Stimulated activated naive CD4-positive, alpha-beta T cell treated with Interleukin-2 at 50 U/mL for 16 hours (primary cell): ENCODE results near the gene METTL2A.
"Not testable (repeated sequence)": the region's sequence is repeated elsewhere in the genome, so short reads cannot be mapped to it uniquely, and the experiment has no call there.

Experiments used
- DNase-seq: peaks from one replicate; lab custom pipeline; 2025; lab: John Stamatoyannopoulos, UW

Gene METTL2A

DNA sequence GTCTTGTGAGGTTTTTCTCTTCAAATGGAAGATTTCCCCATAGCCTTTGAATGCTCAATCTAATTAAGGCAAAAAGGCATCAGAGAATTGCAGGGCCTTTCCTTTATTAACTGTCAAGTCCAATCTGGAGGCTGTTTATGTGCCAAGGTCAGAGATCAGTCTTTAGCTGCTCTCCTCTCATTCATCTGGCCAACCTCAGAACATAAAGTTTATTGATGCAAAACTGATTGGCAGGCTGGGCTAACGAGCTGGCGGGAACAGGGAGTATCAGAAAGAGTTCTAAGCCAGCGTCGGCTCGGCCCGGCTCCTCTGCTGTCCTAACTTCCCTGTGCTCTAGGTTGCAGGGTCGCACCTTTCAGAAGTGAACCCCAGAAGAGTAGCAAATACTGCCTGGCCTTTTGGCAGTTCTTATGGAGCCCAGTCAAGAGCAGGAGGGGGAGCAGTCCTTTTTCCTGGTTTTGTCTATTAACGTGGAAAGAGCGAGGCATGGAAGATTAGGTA is 47.7 kb downstream of the METTL2A start:
- DNase-seq = not testable (repeated sequence)

- DNase-seq = not testable (repeated sequence)
These were observed 49.6 kb downstream of the METTL2A start for GRCh38 chr17:62473030-62473982.

DNA sequence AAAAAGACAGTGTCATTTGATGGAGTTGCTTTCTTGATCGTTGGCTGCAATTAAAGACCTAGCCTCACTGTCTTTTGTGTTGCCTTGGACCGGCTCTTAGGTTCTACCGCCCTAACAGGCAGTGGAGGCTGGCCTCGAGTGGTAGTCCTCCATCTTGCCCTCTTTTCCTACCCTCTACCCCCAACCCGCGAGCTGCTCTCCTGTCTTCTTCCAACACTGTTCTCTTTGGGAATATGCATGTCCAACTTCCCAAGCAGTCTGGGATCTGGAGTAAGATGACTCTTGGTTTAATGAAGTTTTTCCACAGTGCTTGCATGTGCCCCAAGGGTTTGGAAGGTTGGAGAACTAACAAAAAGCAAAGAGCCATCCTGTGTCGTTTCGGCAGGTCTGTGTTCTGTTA is 53.4 kb downstream of the METTL2A start:
- not testable (repeated sequence) for DNase-seq

GRCh38 chr17:62477718-62478408 is 54.2 kb downstream of the METTL2A start:
- peak; percentile 13 for DNase-seq

- peak; percentile 80 for DNase-seq
These were observed 54.8 kb downstream of the METTL2A start, which contains the start of gene TLK2 for GRCh38 chr17:62478424-62478879. Gene TLK2, plus strand, starts transcription at chr17:62478825. Its CDS starts 2,301 bp downstream, at chr17:62481126.

- peak; percentile 38 for DNase-seq
These were observed 55.4 kb downstream of the METTL2A start for GRCh38 chr17:62478880-62479638.

- not testable (repeated sequence) for DNase-seq
These were observed 56.1 kb downstream of the METTL2A start for GRCh38 chr17:62479639-62480258.

- DNase-seq = not testable (repeated sequence)
These were observed 58.9 kb downstream of the METTL2A start for GRCh38 chr17:62482553-62482952.

- not testable (repeated sequence) for DNase-seq
These were observed 67.3 kb downstream of the METTL2A start for GRCh38 chr17:62490990-62491389.

DNA sequence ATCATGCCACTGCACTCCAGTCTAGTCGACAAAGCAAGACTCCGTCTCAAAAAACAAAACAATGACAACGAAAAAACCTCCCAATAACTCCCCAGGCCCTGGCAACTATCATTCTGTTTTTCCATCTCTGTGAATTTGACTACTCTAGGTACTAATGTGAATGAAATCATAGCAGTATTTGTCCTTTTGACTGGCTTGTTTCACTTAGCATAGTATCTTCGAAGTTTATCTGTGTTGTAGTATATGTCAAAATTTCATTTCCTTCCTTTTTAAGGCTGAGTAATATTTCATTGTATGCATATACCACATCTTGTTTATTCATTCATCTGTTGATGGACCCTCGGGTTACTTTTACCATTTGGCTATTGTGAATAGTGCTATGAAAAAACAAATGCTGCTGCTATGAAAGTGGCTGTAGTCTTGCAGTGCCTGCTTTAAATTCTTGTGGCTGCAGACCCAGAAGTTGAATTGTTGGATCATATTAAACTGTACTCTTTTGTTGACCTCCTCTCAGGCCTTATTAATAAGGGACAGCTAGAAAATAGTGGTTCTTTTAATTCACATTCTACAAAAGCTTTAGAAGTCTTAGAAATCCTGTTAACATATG is 69.5 kb downstream of the METTL2A start:
- not testable (repeated sequence) for DNase-seq

DNA sequence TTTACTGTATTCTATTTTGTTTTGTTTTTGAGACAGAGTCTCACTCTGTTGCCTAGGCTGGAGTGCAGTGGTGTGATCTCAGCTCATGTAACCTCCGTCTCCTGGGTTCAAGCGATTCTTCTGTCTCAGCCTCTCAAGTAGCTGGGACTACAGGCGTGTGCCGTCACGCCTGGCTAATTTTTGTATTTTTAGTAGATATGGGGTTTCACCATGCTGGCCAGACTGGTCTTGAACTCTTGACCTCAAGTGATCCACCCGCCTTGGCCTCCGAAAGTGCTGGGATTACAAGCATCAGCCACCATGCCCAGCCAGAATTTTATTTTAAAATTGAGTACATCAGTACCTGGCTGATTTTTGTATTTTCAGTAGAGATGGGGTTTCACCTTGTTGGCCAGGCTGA is 70.4 kb downstream of the METTL2A start:
- not testable (repeated sequence) for DNase-seq

DNA sequence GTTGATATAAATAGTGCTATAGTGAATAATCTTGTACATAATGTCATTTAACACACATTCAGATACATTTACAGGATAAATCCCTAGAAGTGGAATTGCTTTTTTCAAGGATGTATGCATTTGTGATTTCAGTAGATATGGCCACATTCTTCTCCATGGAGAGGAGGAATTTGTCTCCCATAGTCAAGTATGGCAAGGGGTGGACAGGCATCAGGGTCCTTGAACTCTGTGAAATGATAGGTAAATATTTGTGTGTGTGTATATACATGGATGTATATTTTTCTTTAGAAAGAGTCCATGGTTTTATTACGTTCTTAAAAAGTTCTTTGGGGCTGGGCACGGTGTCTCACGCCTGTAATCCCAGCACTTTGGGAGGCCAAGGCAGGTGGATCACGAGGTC is 72.6 kb downstream of the METTL2A start:
- not testable (repeated sequence) for DNase-seq

DNA sequence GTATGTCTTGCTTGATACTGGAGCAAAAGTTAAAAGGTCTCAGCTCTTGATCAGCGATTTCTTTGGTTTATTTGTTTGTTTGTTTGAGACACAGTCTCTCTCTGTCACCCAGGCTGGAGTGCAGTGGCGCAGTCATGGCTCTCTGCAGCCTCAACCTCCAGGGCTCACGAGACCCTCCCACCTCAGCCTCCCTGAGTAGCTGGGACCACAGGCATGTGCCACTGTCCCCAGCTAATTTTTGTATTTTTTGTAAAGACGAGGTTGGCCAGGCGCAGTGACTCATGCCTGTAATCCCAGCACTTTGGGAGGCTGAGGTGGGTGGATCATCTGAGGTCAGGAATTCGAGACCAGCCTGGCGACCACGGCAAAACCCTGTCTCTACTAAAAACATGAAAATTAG is 75.1 kb downstream of the METTL2A start:
- DNase-seq = not testable (repeated sequence)
